HG02885 (cell line): ENCODE data around the gene ZNF722.
"Not testable (repeated sequence)": the region's sequence is repeated elsewhere in the genome, so short reads cannot be mapped to it uniquely, and the experiment has no call there.

Experiments used
- ATAC-seq: cut with Tn5 transposase; IDR thresholded peaks from one replicate; pipeline ENCODE4 v1.9.1; 2021; ENCODE audit warnings: mild to moderate bottlenecking; ENCODE audit not compliant: unreplicated experiment, poor library complexity

The ZNF722 gene

DNA sequence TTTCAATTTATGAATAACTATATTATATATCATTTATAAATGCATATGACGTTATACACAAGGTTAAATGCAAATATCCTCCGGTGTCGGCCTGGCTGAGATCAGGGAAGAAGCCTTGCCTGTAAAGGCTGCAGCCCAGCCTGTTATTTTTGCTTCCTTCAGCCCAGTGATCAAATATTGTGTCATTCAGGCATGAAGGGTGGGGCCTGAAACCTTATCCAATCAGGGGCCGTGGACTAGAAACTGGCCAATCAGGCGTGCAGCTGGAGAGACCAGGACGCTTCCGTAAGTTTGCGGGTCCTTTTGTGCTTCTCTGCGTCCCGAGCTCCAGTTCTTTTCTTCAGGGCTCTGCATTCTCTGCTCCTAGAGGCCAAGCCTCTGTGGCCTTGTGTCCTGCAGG is at the start of gene ZNF722:
Gene ZNF722, plus strand, starts transcription at position 301 of the 400 bp plus-strand sequence. CDS start 113 bp downstream, outside the sequence.
- no peak for ATAC-seq

DNA sequence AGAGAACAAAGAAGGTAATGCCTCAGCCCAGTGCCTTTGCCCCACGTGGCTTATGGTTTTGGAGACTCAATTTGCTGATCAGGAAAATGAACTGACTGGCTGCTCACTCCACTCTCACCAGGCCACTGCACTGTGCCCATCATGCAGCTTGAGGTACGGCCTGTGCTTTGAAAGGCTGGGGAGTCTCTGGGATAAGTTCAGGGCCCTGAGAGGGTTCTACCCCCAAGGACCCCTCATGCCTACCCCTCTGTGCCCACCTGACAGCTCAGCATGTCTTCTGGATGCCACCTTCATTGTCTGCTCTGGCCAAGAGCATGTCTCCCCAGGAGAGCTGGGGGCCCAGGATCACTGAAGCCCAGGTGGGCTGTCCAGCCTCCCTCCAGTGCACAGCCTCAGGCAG is 45.5 kb upstream of the ZNF722 start:
- no peak for ATAC-seq

DNA sequence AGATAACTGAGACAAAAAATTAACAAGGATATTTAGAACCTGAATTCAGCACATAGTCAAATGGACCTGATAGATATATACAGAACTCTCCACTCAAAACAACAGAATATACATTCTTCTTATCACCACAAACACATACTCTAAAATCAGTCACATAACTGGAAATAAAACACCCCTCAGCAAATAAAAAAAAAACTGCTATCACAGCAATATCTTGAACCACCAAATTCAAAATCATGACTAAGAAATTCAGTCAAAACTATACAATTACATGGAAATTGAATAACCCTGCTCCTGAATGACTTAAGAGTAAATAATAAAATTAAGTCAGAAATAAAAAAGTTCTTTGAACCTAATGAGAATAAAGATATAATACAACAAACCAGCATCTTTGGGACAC is 30.0 kb upstream of the ZNF722 start:
- no peak for ATAC-seq

DNA sequence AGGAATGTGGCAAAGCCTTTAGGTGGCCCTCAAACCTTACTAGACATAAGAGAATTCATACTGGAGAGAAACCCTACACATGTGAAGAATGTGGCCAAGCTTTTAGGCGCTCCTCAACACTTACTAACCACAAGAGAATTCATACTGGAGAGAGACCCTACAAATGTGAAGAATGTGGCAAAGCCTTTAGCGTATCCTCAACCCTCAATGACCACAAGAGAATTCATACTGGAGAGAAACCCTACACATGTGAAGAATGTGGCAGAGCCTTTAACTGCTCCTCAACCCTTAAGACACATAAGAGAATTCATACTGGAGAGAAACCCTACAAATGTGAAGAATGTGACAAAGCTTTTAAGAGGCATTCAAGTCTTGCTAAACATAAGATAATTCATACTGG is 16.8 kb downstream of the ZNF722 start:
- not testable (repeated sequence) for ATAC-seq

DNA sequence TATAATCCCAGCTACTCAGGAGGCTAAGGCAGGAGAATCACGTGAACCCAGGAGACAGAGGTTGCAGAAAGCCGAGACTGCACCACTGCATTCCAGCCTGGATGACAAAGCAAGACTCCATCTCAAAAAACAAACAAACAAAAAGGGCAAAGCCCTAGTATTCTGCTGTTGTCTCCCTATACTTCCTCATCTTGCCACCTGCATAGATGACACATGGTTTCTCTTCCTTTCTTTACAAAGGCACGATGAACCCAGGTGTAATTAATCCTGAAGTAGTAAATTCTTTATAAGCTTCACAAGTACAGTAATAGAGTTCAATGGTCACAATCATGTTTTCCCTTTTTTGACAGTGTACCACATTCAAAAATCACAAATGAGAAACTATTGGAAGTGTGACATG is 36.7 kb downstream of the ZNF722 start:
- no peak for ATAC-seq

DNA sequence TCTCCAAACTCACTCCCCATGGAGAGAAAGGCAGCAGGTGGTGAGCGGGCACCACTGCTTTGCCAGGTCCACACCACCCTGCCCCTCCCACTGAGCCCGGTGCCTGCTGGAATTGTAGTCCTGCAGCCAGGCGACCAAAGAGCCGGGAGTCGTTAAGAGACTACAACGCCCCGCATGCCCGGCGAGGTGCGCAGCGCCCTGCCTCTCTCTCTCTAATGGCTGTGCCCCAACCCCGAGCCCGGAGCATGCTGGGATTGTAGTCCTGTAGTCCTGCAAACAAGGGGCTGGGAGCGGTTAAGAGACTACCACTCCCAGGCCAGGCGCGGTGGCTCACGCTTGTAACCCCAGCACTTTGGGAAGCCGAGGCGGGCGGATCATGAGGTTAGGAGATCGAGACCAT is 38.4 kb downstream of the ZNF722 start:
- ATAC-seq: no peak

DNA sequence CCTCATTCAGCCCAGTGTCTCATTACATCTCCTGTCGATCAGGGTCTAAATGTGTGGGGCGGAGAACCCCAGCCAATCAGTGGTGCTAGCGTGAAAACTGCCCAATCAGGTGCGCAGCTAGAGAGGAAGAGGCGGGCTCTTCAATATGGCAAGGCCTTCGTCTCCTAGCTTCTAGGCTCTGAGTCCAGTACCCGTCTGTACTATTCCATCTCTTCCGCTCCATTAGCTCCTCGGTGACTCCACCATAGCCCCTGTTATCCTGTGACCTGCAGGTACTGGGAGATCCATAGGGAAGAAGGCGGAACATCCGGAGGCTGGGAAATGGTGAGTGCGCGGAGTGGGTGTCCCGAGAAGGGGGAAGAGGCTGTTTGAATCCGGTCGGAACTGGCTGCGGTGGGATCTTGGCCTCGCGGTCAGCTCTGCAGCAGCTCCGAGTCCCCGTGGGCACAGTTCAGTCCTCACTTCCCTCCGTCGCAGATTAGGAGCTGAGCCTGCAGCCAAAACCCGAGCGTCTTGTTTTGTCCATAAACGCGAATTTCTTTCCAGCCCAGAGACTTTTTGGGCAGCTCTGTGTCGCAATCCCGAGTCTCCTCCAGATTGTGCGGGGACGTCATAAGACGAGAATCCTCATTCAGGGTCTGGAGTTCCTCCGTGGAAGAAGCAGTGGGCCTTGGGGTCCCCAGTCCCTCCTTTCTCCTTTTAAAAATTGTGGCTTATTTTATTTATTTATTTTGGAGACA is 46.8 kb downstream of the ZNF722 start, which contains the start of gene ZNF727:
Gene ZNF727, plus strand, starts transcription at position 134 of the 740 bp plus-strand sequence. Its CDS starts 188 bp downstream, at position 322.
- ATAC-seq: no peak

DNA sequence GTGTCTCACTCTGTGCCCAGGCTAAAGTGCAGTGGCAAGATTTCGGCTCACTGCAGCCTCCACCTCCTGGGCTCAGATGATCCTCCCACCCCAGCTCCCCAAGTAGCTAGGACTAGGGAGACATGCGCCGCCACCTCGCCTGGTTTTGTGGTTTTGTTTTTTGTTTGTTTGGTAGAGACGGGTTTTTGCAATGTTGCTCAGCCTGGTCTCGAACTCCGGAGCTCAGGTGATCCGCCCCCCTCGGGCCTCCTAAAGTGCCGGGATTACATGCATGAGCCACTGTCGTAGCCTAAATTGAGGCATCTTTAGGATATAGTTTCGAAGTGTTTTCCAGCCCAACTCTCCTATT is 47.4 kb downstream of the ZNF722 start:
- ATAC-seq: no peak
